GM23338 (cell line): Measurements from ENCODE around the gene HLA-DMA. TPM values are rescaled to one million over a fixed set of nuclear protein-coding genes. Genes with fewer than 3 reads are reported as not detected.

Experiments
- ATAC-seq: fragments of 200-7000 bp; cut with Tn5 transposase; 3 replicates; pipeline ENCODE4 v1.9.1; 2020
- DNase-seq: peaks from one replicate; pipeline ENCODE4 v3.0.0-alpha.2; 2015; ENCODE audit warnings: low spot score
- H2AFZ ChIP-seq: fragments of 200-600 bp; sonication (generic); 2 replicates; pipeline ENCODE4 v1.8.0; 2016; ENCODE audit warnings: antibody characterized with exemption, mild to moderate bottlenecking, moderate library complexity
- H3F3A ChIP-seq: fragments of 200-600 bp; sonication (generic); replicated peaks from 2 replicates; pipeline ENCODE4 v1.8.0; 2017; ENCODE audit warnings: antibody characterized with exemption, mixed run types, low read depth
- H3K27ac ChIP-seq: fragments of 200-600 bp; sonication (generic); 2 replicates; pipeline ENCODE4 v1.6.1; 2016; ENCODE audit warnings: low read depth
- H3K27me3 ChIP-seq: fragments of 200-600 bp; sonication (generic); 2 replicates; pipeline ENCODE4 v1.8.0; 2016; ENCODE audit warnings: mild to moderate bottlenecking, mixed run types, moderate library complexity; ENCODE audit not compliant: insufficient read depth
- H3K36me3 ChIP-seq: fragments of 200-600 bp; sonication (generic); 2 replicates; pipeline ENCODE4 v1.8.0; 2016; ENCODE audit warnings: mild to moderate bottlenecking; ENCODE audit not compliant: insufficient read depth
- H3K4me1 ChIP-seq: fragments of 200-600 bp; sonication (generic); 2 replicates; pipeline ENCODE4 v1.8.0; 2016; ENCODE audit warnings: mild to moderate bottlenecking, moderate library complexity; ENCODE audit not compliant: insufficient read depth
- H3K4me2 ChIP-seq: fragments of 200-600 bp; sonication (generic); 2 replicates; pipeline ENCODE4 v1.7.1; 2017; ENCODE audit warnings: mixed run types
- H3K4me3 ChIP-seq: fragments of 200-600 bp; sonication (generic); 2 replicates; pipeline ENCODE4 v1.6.1; 2016; ENCODE audit warnings: mixed run types
- H3K79me2 ChIP-seq: fragments of 200-600 bp; sonication (generic); replicated peaks from 2 replicates; pipeline ENCODE4 v1.8.0; 2017; ENCODE audit warnings: mild to moderate bottlenecking; ENCODE audit not compliant: insufficient read depth
- H3K9me2 ChIP-seq: fragments of 200-600 bp; sonication (generic); 2 replicates; pipeline ENCODE4 v1.8.0; 2017; ENCODE audit not compliant: insufficient read depth
- H4K20me1 ChIP-seq: fragments of 200-600 bp; sonication (generic); replicated peaks from 2 replicates; pipeline ENCODE4 v1.8.0; 2017; ENCODE audit warnings: mild to moderate bottlenecking; ENCODE audit not compliant: insufficient read depth
- H3K27ac Mint-ChIP-seq: 2 replicates; pipeline ENCODE4 v1.8.0; 2020; ENCODE audit warnings: inconsistent platforms, mild to moderate bottlenecking, moderate library complexity, mixed read lengths
- H3K27me3 Mint-ChIP-seq: 3 replicates; pipeline ENCODE4 v1.8.0; 2022; ENCODE audit warnings: low read depth, mild to moderate bottlenecking, moderate library complexity, mixed read lengths, inconsistent platforms; ENCODE audit not compliant: insufficient read depth, poor library complexity
- H3K36me3 Mint-ChIP-seq: 3 replicates; pipeline ENCODE4 v1.8.0; 2021; ENCODE audit warnings: low read depth, mild to moderate bottlenecking, inconsistent platforms, moderate library complexity, mixed read lengths
- H3K4me1 Mint-ChIP-seq: 3 replicates; pipeline ENCODE4 v1.8.0; 2020; ENCODE audit warnings: mild to moderate bottlenecking, inconsistent platforms, mixed read lengths
- H3K4me3 Mint-ChIP-seq: 3 replicates; pipeline ENCODE4 v1.8.0; 2021; ENCODE audit warnings: moderate library complexity, mild to moderate bottlenecking, inconsistent platforms, mixed read lengths
- H3K9me3 Mint-ChIP-seq: 3 replicates; pipeline ENCODE4 v1.8.0; 2020; ENCODE audit warnings: moderate library complexity, mild to moderate bottlenecking, inconsistent platforms, mixed read lengths
- CREB1 ChIP-seq: fragments of 250-450 bp; sonication (Bioruptor Pico); IDR thresholded peaks from 2 replicates; pipeline ENCODE4 v1.5.0; 2020; ENCODE audit warnings: low read depth, mild to moderate bottlenecking, moderate library complexity
- EZH2 ChIP-seq: fragments of 200-600 bp; sonication (generic); IDR thresholded peaks from one replicate; pipeline ENCODE4 v1.8.0; 2017; ENCODE audit warnings: antibody characterized with exemption, mild to moderate bottlenecking, low read depth; ENCODE audit not compliant: unreplicated experiment
- EZH2phosphoT487 ChIP-seq: fragments of 200-600 bp; sonication (generic); IDR thresholded peaks from one replicate; pipeline ENCODE4 v1.8.1; 2018; ENCODE audit warnings: antibody characterized with exemption; ENCODE audit not compliant: unreplicated experiment
- JUNB ChIP-seq: IDR thresholded peaks from one replicate; pipeline ENCODE4 v1.6.1; 2016; ENCODE audit warnings: antibody characterized with exemption; ENCODE audit not compliant: unreplicated experiment
- POLR2AphosphoS5 ChIP-seq: IDR thresholded peaks from 2 replicates; pipeline ENCODE4 v1.6.1; 2016; ENCODE audit warnings: antibody characterized with exemption, low read depth
- STAT1 ChIP-seq: IDR thresholded peaks from one replicate; pipeline ENCODE4 v1.6.1; 2016; ENCODE audit warnings: antibody characterized with exemption; ENCODE audit not compliant: unreplicated experiment
- ZNF114 ChIP-seq: fragments of 250-450 bp; sonication (Bioruptor Pico); IDR thresholded peaks from 2 replicates; pipeline ENCODE4 v1.5.0; 2020; ENCODE audit warnings: mild to moderate bottlenecking, moderate library complexity
- ZNF331 ChIP-seq: fragments of 250-450 bp; sonication (Bioruptor Pico); IDR thresholded peaks from 2 replicates; pipeline ENCODE4 v1.5.0; 2020; ENCODE audit warnings: low read depth, mild to moderate bottlenecking, moderate library complexity
- polyA plus RNA-seq: library from polyadenylated mRNA; unstranded; fragments of >200 nt; fragmentation: Nextera tagmentation; extraction: Ambion mirVana; gene quantifications from 2 replicates; pipeline ENCODE4 v1.2.1, GENCODE V29; 2016
- total RNA-seq: library from RNA; depleted of rRNA; stranded (reverse); fragments of >200 nt; shearing (Covaris generic); gene quantifications from 2 replicates; pipeline ENCODE4 v1.2.3, GENCODE V29; 2014
- TF ChIP-seq, protein P1 (sequence below), 2 experiments: fragments of 200-600 bp in 1 of 2; sonication (generic) in 1 of 2; conservative IDR thresholded peaks; 2 replicates each; pipeline versions ENCODE4 v1.5.1 to v1.6.1; 2016 to 2017; ENCODE audit warnings: antibody characterized with exemption in 2 of 2, low read depth in 2 of 2, mild to moderate bottlenecking in 2 of 2, moderate library complexity in 1 of 2
- TF ChIP-seq, protein P2 (sequence below): IDR thresholded peaks from one replicate; pipeline ENCODE4 v1.6.1; 2018; ENCODE audit warnings: antibody characterized with exemption; ENCODE audit not compliant: unreplicated experiment

The HLA-DMA gene
- total and polyA plus RNA-seq, 2 experiments from 2014 or later = 5.2 to 6.2 TPM

DNA sequence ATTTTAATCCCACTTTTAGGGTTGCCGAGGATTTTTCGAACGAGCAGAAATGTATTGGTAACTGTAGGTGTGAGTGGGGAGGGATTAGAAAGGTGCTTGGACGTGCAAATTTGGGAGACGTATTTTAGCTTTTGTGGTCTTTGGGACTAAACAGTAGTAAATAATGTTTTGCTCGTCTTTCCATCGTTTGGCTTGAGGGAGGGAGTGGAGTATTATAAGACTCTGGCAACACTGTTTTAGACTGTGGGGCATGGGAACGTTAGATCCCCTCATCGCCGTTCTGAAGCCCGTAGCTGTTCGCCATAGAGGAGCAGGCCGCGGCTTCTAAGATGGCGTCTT lies 18.3 kb upstream of the HLA-DMA start:
- H3K27ac Mint-ChIP-seq = peak overlapping the region; percentile 100
- TF ChIP-seq CREB1 (CRISPR knock-in tag) = no peak
- no peak for TF ChIP-seq JUNB
- 0 out of 2 replicates have a peak, but pooled peaks have one; percentile 39 for TF ChIP-seq POLR2AphosphoS5
- peaks cover 52% of the 10 kb centered on the region for H3K27me3 Mint-ChIP-seq
- peaks cover 12% of the 10 kb centered on the region for H3K9me3 Mint-ChIP-seq
- no peak for DNase-seq
- peaks cover 43% of the 10 kb centered on the region for H3F3A ChIP-seq
- H3K9me2 ChIP-seq = no peaks in the 10 kb centered on the region
- peak overlapping the region; percentile 98 for H3K4me3 Mint-ChIP-seq
- peaks cover 26% of the 10 kb centered on the region; the same call in 1 of the 2 replicates for H3K4me1 ChIP-seq
- no peak for ATAC-seq
- H4K20me1 ChIP-seq = peaks cover 38% of the 10 kb centered on the region
- H3K36me3 Mint-ChIP-seq = peaks cover 67% of the 10 kb centered on the region
- H3K36me3 ChIP-seq = peaks cover 33% of the 10 kb centered on the region
- peak overlapping the region; percentile 99 for H3K4me3 ChIP-seq
- peak overlapping the region; percentile 100 for H3K27ac ChIP-seq
- peak overlapping the region; percentile 100 for H3K4me2 ChIP-seq
- H3K27me3 ChIP-seq = no peaks in the 10 kb centered on the region
- H3K79me2 ChIP-seq = peaks cover 73% of the 10 kb centered on the region
- H2AFZ ChIP-seq = no peak overlapping the region
- peaks cover 26% of the 10 kb centered on the region for H3K4me1 Mint-ChIP-seq

DNA sequence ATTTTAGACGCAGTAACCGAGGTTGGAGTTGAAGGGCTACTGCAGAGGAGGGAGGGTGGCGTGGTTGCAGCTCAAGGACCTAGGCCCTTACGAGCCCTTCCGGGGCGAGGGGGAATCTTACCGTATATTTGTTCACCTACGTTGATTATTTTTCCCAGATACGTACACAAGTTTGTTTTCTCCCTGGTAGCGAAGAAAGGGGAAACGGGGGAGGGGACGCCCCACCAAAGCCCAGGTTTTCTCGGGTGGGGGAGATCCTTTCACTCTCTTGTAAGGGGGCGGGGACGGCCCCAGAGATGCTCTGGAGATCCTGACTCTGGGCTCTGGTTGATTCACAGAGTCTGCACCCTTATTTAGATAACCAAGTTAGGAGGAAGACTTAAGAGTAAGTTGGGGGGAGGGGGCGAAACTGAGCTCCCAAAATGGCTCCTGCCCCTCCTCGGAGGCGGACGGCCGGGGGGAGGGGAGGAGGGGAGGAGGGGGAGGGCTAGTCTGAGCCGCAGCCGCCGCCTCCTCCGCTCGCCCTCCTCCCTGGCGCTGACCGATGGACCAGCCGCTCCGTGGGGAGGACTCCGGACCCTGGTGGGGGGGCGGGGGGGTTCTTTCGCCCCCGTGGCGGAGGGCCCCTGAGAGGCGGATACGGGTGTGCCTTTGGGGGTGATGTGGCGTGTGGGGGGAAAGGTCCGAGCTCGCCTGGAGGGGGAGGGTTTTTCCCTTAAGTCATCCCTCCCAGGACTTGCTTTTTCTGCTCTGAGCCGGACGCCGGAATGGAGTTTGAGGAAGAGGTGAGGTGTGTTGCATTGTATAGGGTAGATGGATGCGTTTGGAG lies 17.7 kb upstream of the HLA-DMA start:
- peak overlapping the region; percentile 99 for H3K4me3 ChIP-seq
- H3K79me2 ChIP-seq = peaks cover 67% of the 10 kb centered on the region
- no peaks in the 10 kb centered on the region for H3K9me2 ChIP-seq
- H3F3A ChIP-seq = peaks cover 38% of the 10 kb centered on the region
- Mint-ChIP-seq H3K27ac (peak overlapping the region; percentile 100), H3K27me3 (peaks cover 49% of the 10 kb centered on the region), H3K4me1 (peaks cover 20% of the 10 kb centered on the region), H3K9me3 (peaks cover 12% of the 10 kb centered on the region), H3K4me3 (peak overlapping the region; percentile 98), H3K36me3 (peaks cover 61% of the 10 kb centered on the region)
- no peak overlapping the region for H2AFZ ChIP-seq
- peaks cover 32% of the 10 kb centered on the region for H4K20me1 ChIP-seq
- peak overlapping the region; percentile 100 for H3K4me2 ChIP-seq
- DNase-seq (peak; percentile 92), ATAC-seq (peak; percentile 4)
- H3K36me3 ChIP-seq = peaks cover 27% of the 10 kb centered on the region
- H3K27me3 ChIP-seq = no peaks in the 10 kb centered on the region
- peaks cover 22% of the 10 kb centered on the region; the same call in 1 of the 2 replicates for H3K4me1 ChIP-seq
- peak overlapping the region; percentile 100 for H3K27ac ChIP-seq
- TF ChIP-seq EZH2 (no peak), ZNF331 (no peak), JUNB (no peak), ZNF114 (CRISPR knock-in tag) (no peak), CREB1 (CRISPR knock-in tag) (no peak), POLR2AphosphoS5 (no peak), EZH2phosphoT487 (no peak), STAT1 (no peak)
- TF ChIP-seq, protein P1, sequence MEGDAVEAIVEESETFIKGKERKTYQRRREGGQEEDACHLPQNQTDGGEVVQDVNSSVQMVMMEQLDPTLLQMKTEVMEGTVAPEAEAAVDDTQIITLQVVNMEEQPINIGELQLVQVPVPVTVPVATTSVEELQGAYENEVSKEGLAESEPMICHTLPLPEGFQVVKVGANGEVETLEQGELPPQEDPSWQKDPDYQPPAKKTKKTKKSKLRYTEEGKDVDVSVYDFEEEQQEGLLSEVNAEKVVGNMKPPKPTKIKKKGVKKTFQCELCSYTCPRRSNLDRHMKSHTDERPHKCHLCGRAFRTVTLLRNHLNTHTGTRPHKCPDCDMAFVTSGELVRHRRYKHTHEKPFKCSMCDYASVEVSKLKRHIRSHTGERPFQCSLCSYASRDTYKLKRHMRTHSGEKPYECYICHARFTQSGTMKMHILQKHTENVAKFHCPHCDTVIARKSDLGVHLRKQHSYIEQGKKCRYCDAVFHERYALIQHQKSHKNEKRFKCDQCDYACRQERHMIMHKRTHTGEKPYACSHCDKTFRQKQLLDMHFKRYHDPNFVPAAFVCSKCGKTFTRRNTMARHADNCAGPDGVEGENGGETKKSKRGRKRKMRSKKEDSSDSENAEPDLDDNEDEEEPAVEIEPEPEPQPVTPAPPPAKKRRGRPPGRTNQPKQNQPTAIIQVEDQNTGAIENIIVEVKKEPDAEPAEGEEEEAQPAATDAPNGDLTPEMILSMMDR (conservative IDR thresholded peaks at IDR 0.05; ENCODE audit: low read depth in 2 of 2) = no peak
- TF ChIP-seq, protein P2, sequence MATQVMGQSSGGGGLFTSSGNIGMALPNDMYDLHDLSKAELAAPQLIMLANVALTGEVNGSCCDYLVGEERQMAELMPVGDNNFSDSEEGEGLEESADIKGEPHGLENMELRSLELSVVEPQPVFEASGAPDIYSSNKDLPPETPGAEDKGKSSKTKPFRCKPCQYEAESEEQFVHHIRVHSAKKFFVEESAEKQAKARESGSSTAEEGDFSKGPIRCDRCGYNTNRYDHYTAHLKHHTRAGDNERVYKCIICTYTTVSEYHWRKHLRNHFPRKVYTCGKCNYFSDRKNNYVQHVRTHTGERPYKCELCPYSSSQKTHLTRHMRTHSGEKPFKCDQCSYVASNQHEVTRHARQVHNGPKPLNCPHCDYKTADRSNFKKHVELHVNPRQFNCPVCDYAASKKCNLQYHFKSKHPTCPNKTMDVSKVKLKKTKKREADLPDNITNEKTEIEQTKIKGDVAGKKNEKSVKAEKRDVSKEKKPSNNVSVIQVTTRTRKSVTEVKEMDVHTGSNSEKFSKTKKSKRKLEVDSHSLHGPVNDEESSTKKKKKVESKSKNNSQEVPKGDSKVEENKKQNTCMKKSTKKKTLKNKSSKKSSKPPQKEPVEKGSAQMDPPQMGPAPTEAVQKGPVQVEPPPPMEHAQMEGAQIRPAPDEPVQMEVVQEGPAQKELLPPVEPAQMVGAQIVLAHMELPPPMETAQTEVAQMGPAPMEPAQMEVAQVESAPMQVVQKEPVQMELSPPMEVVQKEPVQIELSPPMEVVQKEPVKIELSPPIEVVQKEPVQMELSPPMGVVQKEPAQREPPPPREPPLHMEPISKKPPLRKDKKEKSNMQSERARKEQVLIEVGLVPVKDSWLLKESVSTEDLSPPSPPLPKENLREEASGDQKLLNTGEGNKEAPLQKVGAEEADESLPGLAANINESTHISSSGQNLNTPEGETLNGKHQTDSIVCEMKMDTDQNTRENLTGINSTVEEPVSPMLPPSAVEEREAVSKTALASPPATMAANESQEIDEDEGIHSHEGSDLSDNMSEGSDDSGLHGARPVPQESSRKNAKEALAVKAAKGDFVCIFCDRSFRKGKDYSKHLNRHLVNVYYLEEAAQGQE = no peak
